ENCODE data around the gene OR2M2.

Gene OR2M2

GRCh38 chr1:248174521-248174920 is at the start of gene OR2M2:
Gene OR2M2, plus strand, starts transcription at chr1:248174821. Its CDS starts 5,165 bp downstream, at chr1:248179986.
- no peak for DNase-seq

GRCh38 chr1:248127653-248128052 is 47.0 kb upstream of the OR2M2 start:
- no peak for DNase-seq

- no peak for DNase-seq
Observed at GRCh38 chr1:248136811-248137210, 37.8 kb upstream of the OR2M2 start.

- no peak for DNase-seq
Observed at GRCh38 chr1:248140846-248141245, 33.8 kb upstream of the OR2M2 start.

GRCh38 chr1:248143311-248143710 is 31.3 kb upstream of the OR2M2 start:
- DNase-seq, result no peak

GRCh38 chr1:248144513-248145198 is 30.0 kb upstream of the OR2M2 start, which contains the start of gene OR2M5:
Gene OR2M5, plus strand, starts transcription at chr1:248145148. Its CDS starts 0 bp downstream, at chr1:248145148.
- DNase-seq, result no peak

- no peak for DNase-seq
Observed at GRCh38 chr1:248152056-248152827, 22.4 kb upstream of the OR2M2 start.

GRCh38 chr1:248155927-248156326 is 18.7 kb upstream of the OR2M2 start:
- no peak for DNase-seq

- DNase-seq, result no peak
Observed at GRCh38 chr1:248158758-248159157, 15.9 kb upstream of the OR2M2 start.

GRCh38 chr1:248164031-248164430 is 10.6 kb upstream of the OR2M2 start:
- DNase-seq, result no peak

GRCh38 chr1:248165186-248165585 is 9.4 kb upstream of the OR2M2 start:
- DNase-seq, result no peak

- DNase-seq, result no peak
Observed at GRCh38 chr1:248183996-248184395, 9.4 kb downstream of the OR2M2 start.

- DNase-seq, result no peak
Observed at GRCh38 chr1:248187363-248187762, 12.7 kb downstream of the OR2M2 start.

GRCh38 chr1:248189026-248189425 is 14.4 kb downstream of the OR2M2 start:
- DNase-seq, result no peak

GRCh38 chr1:248194117-248194516 is 19.5 kb downstream of the OR2M2 start:
- no peak for DNase-seq

- no peak for DNase-seq
Observed at GRCh38 chr1:248196965-248197364, 22.3 kb downstream of the OR2M2 start, which contains the start of gene OR2M3. Gene OR2M3, plus strand, starts transcription at chr1:248197265. Its CDS starts 5,803 bp downstream, at chr1:248203068.

- DNase-seq, result no peak
Observed at GRCh38 chr1:248215880-248216279, 41.3 kb downstream of the OR2M2 start.

GRCh38 chr1:248225537-248225936 is 50.9 kb downstream of the OR2M2 start:
- no peak for DNase-seq

GRCh38 chr1:248229360-248229908 is 54.8 kb downstream of the OR2M2 start:
- no peak for DNase-seq
